ENCODE measurements around the gene GLT8D2. TPM values are rescaled to one million over a fixed set of nuclear protein-coding genes. Genes with fewer than 3 reads are reported as not detected.

GLT8D2 gene
- total RNA-seq, 4 donors from 2014 or later: 8.1 to 31.6 (median 13.8) TPM

DNA sequence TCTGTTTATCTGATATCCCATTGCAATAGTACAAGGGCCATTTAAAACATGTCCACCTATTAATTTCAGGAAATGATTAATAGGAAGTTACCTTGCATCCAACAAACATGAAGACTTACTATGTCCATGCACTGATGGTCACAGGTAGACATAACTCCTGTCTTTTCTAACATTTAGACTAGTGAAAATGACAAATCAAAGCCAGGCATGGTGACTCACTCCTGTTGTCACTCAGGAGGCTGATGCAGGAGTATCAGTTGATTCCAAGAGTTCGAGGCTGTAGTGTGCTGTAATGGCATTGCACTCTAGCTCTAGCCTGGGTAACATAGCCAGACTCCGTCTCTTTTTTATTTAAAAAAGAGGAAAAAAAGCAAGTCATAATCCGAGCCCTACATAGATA lies 105.0 kb downstream of the GLT8D2 start:
- no peak for DNase-seq (ENCODE audit: low spot score)
- ATAC-seq (ENCODE audit: low FRiP score): no peak
- TF ChIP-seq, protein P1, sequence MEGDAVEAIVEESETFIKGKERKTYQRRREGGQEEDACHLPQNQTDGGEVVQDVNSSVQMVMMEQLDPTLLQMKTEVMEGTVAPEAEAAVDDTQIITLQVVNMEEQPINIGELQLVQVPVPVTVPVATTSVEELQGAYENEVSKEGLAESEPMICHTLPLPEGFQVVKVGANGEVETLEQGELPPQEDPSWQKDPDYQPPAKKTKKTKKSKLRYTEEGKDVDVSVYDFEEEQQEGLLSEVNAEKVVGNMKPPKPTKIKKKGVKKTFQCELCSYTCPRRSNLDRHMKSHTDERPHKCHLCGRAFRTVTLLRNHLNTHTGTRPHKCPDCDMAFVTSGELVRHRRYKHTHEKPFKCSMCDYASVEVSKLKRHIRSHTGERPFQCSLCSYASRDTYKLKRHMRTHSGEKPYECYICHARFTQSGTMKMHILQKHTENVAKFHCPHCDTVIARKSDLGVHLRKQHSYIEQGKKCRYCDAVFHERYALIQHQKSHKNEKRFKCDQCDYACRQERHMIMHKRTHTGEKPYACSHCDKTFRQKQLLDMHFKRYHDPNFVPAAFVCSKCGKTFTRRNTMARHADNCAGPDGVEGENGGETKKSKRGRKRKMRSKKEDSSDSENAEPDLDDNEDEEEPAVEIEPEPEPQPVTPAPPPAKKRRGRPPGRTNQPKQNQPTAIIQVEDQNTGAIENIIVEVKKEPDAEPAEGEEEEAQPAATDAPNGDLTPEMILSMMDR (IDR thresholded peaks at IDR 0.05): no peak

Other genes starting within 250 kb of the GLT8D2 start
- gene NT5DC3, start 209.0 kb downstream of the GLT8D2 start, total RNA-seq: 10 to 100 TPM in 1 of 4 donors, 1 to 10 TPM in 3; 4.1 to 10.2 (median 7.0) TPM
- gene HSP90B1, start 119.8 kb downstream of the GLT8D2 start, total RNA-seq: 100 to 1,000 TPM; 289 to 590 (median 554) TPM
- 10 to 100 TPM; 14.6 to 41.4 (median 24.6) TPM for gene TDG, start 84.3 kb downstream of the GLT8D2 start, total RNA-seq
- gene HCFC2, start 14.3 kb upstream of the GLT8D2 start, total RNA-seq: 10 to 100 TPM; 11.2 to 32.5 (median 15.9) TPM
- 10 to 100 TPM; 25.9 to 47.8 (median 33.8) TPM for gene NFYB, start 88.0 kb upstream of the GLT8D2 start, total RNA-seq
- gene TXNRD1, start 165.6 kb upstream of the GLT8D2 start, total RNA-seq: 100 to 1,000 TPM; 170 to 313 (median 247) TPM

Data from omental fat pad (tissue), 4 donors.